Loucy (cell line): ENCODE data around the gene PKNOX2.

Experiments used
- CTCF ChIP-seq: fragments of 200-600 bp; sonication (generic); conservative IDR thresholded peaks from 2 replicates; pipeline ENCODE4 v1.5.1; 2014; ENCODE audit warnings: mild to moderate bottlenecking, antibody characterized with exemption, low read length
- EZH2phosphoT487 ChIP-seq: fragments of 200-600 bp; IDR thresholded peaks from 2 replicates; pipeline ENCODE4 v1.6.1; 2018; ENCODE audit warnings: antibody characterized with exemption, mild to moderate bottlenecking, moderate library complexity, borderline replicate concordance

- TF ChIP-seq CTCF (no peak), EZH2phosphoT487 (no peak)
These were observed 123.1 kb downstream of the PKNOX2 start for GRCh38 chr11:125287491-125288210.
